Ishikawa (cell line): Measurements from ENCODE around the gene EGFLAM.

Source experiments
- CEBPB ChIP-seq: IDR thresholded peaks from 2 replicates; pipeline ENCODE4 v1.6.1; 2012
- CREB1 ChIP-seq: IDR thresholded peaks from 2 replicates; pipeline ENCODE4 v1.6.1; 2012; ENCODE audit warnings: low read depth
- EGR1 ChIP-seq: IDR thresholded peaks from 2 replicates; pipeline ENCODE4 v1.6.1; 2012
- EP300 ChIP-seq: IDR thresholded peaks from 2 replicates; pipeline ENCODE4 v1.6.1; 2012; ENCODE audit warnings: borderline replicate concordance
- FOXM1 ChIP-seq: IDR thresholded peaks from 2 replicates; pipeline ENCODE4 v1.6.1; 2012; ENCODE audit warnings: low read depth, borderline replicate concordance
- MAX ChIP-seq: IDR thresholded peaks from 2 replicates; pipeline ENCODE4 v1.6.1; 2012
- NFIC ChIP-seq: IDR thresholded peaks from 2 replicates; pipeline ENCODE4 v1.6.1; 2012
- RAD21 ChIP-seq: IDR thresholded peaks from 2 replicates; pipeline ENCODE4 v1.6.1; 2012; ENCODE audit warnings: low read depth
- REST ChIP-seq: IDR thresholded peaks from 2 replicates; pipeline ENCODE4 v1.6.1; 2012; ENCODE audit warnings: low read depth, mild to moderate bottlenecking
- TAF1 ChIP-seq: IDR thresholded peaks from 2 replicates; pipeline ENCODE4 v1.6.1; 2012; ENCODE audit warnings: low read depth, mild to moderate bottlenecking
- TCF12 ChIP-seq: IDR thresholded peaks from 2 replicates; pipeline ENCODE4 v1.6.1; 2012; ENCODE audit warnings: low read depth
- TEAD4 ChIP-seq: IDR thresholded peaks from 2 replicates; pipeline ENCODE4 v1.6.1; 2012
- USF1 ChIP-seq: IDR thresholded peaks from 2 replicates; pipeline ENCODE4 v1.6.1; 2012
- YY1 ChIP-seq: IDR thresholded peaks from 2 replicates; pipeline ENCODE4 v1.6.1; 2012; ENCODE audit warnings: low read depth
- ZBTB7A ChIP-seq: IDR thresholded peaks from 2 replicates; pipeline ENCODE4 v1.6.1; 2012; ENCODE audit warnings: low read depth

Gene EGFLAM

GRCh38 chr5:38426986-38427950 is 168.9 kb downstream of the EGFLAM start:
- TF ChIP-seq REST: no peak
- no peak for TF ChIP-seq FOXM1
- TF ChIP-seq ZBTB7A: no peak
- no peak for TF ChIP-seq MAX
- TF ChIP-seq EGR1: no peak
- TF ChIP-seq CREB1: no peak
- no peak for TF ChIP-seq EP300
- TF ChIP-seq CEBPB: no peak
- TF ChIP-seq USF1: no peak
- TF ChIP-seq TAF1: no peak
- no peak for TF ChIP-seq RAD21
- TF ChIP-seq TEAD4: no peak

GRCh38 chr5:38431242-38431853 is 173.0 kb downstream of the EGFLAM start:
- no peak for TF ChIP-seq EP300
- no peak for TF ChIP-seq TAF1
- TF ChIP-seq REST: no peak
- no peak for TF ChIP-seq TEAD4
- TF ChIP-seq CREB1: no peak

- no peak for TF ChIP-seq ZBTB7A
- no peak for TF ChIP-seq MAX
- TF ChIP-seq TAF1: no peak
- TF ChIP-seq RAD21: no peak
- no peak for TF ChIP-seq EGR1
- TF ChIP-seq USF1: no peak
- no peak for TF ChIP-seq FOXM1
- no peak for TF ChIP-seq CREB1
- TF ChIP-seq EP300: no peak
- TF ChIP-seq TEAD4: no peak
- no peak for TF ChIP-seq YY1
- no peak for TF ChIP-seq NFIC
- TF ChIP-seq CEBPB: no peak
- no peak for TF ChIP-seq TCF12
- TF ChIP-seq REST: no peak
Measured at GRCh38 chr5:38433160-38433861, 175.0 kb downstream of the EGFLAM start.
